Measurements from ENCODE around the gene POU2AF1. TPM values are rescaled to one million over a fixed set of nuclear protein-coding genes. Genes with fewer than 3 reads are reported as not detected.

The POU2AF1 gene
- total and polyA plus RNA-seq, 2 donors (not counting 1 experiment from before 2014, with no cell fraction given) = 0.17 TPM; not detected in 1

DNA sequence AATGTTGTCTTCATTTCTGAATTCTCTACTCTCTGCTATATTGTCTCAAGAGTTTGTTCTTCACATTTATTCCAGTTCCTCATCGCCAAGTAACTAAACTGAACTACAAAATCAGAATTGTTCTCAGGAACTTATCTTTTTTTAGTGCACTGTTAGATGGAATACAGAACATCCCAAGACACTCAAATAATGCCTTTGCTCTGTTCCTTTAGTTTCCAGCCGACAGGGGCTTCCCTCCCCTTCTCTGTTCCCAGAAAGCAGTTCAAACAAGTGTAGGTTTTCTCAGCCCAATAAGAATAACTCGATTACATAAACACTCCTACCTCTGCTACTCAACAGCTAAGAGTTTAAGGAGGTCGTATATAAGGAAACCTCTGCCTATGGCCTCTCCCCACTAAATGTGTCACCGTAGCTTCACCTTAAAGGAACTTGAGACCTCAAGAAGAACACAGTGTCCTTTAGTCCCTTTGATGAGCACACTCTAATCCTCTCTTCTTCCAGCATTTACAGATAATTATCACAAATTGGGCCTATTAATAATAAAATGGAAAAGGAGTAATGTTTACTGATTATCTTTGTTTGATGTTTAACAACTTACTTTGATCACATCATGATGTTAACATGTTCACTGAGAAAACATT is 73.8 kb downstream of the POU2AF1 start:
- no peaks in the 10 kb centered on the region for H3K9me3 ChIP-seq (ENCODE audit: control insufficient read depth, insufficient read depth, low read depth, low read length)
- H3K4me2 ChIP-seq (ENCODE audit: extremely low read depth, insufficient read depth, low read length) = no peak overlapping the region
- H4K20me1 ChIP-seq (ENCODE audit: control insufficient read depth, extremely low read depth, insufficient read depth, low read length) = no peaks in the 10 kb centered on the region
- TF ChIP-seq EZH2 (IDR thresholded peaks at IDR 0.05; ENCODE audit: low read length, missing control alignments) = no peak
- TF ChIP-seq, protein P1, sequence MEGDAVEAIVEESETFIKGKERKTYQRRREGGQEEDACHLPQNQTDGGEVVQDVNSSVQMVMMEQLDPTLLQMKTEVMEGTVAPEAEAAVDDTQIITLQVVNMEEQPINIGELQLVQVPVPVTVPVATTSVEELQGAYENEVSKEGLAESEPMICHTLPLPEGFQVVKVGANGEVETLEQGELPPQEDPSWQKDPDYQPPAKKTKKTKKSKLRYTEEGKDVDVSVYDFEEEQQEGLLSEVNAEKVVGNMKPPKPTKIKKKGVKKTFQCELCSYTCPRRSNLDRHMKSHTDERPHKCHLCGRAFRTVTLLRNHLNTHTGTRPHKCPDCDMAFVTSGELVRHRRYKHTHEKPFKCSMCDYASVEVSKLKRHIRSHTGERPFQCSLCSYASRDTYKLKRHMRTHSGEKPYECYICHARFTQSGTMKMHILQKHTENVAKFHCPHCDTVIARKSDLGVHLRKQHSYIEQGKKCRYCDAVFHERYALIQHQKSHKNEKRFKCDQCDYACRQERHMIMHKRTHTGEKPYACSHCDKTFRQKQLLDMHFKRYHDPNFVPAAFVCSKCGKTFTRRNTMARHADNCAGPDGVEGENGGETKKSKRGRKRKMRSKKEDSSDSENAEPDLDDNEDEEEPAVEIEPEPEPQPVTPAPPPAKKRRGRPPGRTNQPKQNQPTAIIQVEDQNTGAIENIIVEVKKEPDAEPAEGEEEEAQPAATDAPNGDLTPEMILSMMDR (conservative IDR thresholded peaks at IDR 0.05 in 1 of 2, IDR thresholded peaks at IDR 0.05 in 1 of 2; ENCODE audit: low read depth in 1 of 2, low read length in 2 of 2) = no peak
- H3K27ac ChIP-seq (ENCODE audit: insufficient read depth, low read length) = no peak overlapping the region
- H2AFZ ChIP-seq (ENCODE audit: low read length) = no peak overlapping the region
- peaks cover 22% of the 10 kb centered on the region for H3K27me3 ChIP-seq (ENCODE audit: control insufficient read depth, insufficient read depth, low read length)
- DNase-seq (ENCODE audit: low read depth in 2 of 2) = no peak
- no peak overlapping the region for H3K4me3 ChIP-seq (replicated peaks in 1 of 4; ENCODE audit: control extremely low read depth in 1 of 4, insufficient read depth in 1 of 4, low read depth in 3 of 4, low read length in 4 of 4)
- H3K9ac ChIP-seq (ENCODE audit: insufficient read depth, low read length) = no peak overlapping the region
- no peaks in the 10 kb centered on the region for H3K79me2 ChIP-seq (ENCODE audit: control insufficient read depth, insufficient read depth, low read length)
- no peaks in the 10 kb centered on the region for H3K36me3 ChIP-seq (ENCODE audit: control insufficient read depth, insufficient read depth, low read length)
- H3K4me1 ChIP-seq (ENCODE audit: control insufficient read depth, extremely low read depth, insufficient read depth, low read length) = no peaks in the 10 kb centered on the region

DNA sequence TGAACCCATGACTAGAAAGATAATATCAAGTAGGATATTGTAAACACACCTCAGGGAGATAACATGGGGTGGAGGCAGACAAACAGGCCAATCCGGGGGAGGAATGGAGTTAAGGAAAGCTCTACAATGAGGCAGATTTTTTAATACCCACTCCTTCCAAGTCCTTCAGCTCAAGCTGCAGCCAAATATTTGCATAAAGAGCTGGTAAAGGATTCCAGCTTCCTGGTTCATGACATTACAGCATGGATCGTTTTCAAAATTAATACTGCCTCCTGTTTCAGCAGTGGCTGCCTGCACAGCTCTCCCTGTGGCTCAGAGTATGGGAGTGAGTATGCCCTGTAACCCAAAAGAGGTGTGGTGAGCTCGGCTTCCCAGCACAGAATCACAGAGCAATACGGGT is 75.6 kb downstream of the POU2AF1 start:
- peak in 1 of 2 donors; percentile 9 for DNase-seq (ENCODE audit: low read depth in 2 of 2)
- no peak for TF ChIP-seq EZH2 (IDR thresholded peaks at IDR 0.05; ENCODE audit: low read length, missing control alignments)
- TF ChIP-seq, protein P1 (conservative IDR thresholded peaks at IDR 0.05 in 1 of 2, IDR thresholded peaks at IDR 0.05 in 1 of 2; ENCODE audit: low read depth in 1 of 2, low read length in 2 of 2) = no peak
- no peaks in the 10 kb centered on the region for H4K20me1 ChIP-seq (ENCODE audit: control insufficient read depth, extremely low read depth, insufficient read depth, low read length)
- no peak overlapping the region for H3K27ac ChIP-seq (ENCODE audit: insufficient read depth, low read length)
- no peak overlapping the region for H3K4me3 ChIP-seq (replicated peaks in 1 of 4; ENCODE audit: control extremely low read depth in 1 of 4, insufficient read depth in 1 of 4, low read depth in 3 of 4, low read length in 4 of 4)
- no peaks in the 10 kb centered on the region for H3K9me3 ChIP-seq (ENCODE audit: control insufficient read depth, insufficient read depth, low read depth, low read length)
- no peaks in the 10 kb centered on the region for H3K4me1 ChIP-seq (ENCODE audit: control insufficient read depth, extremely low read depth, insufficient read depth, low read length)
- no peak overlapping the region for H2AFZ ChIP-seq (ENCODE audit: low read length)
- H3K4me2 ChIP-seq (ENCODE audit: extremely low read depth, insufficient read depth, low read length) = no peak overlapping the region
- peaks cover 18% of the 10 kb centered on the region for H3K27me3 ChIP-seq (ENCODE audit: control insufficient read depth, insufficient read depth, low read length)
- no peak overlapping the region for H3K9ac ChIP-seq (ENCODE audit: insufficient read depth, low read length)
- no peaks in the 10 kb centered on the region for H3K79me2 ChIP-seq (ENCODE audit: control insufficient read depth, insufficient read depth, low read length)
- no peaks in the 10 kb centered on the region for H3K36me3 ChIP-seq (ENCODE audit: control insufficient read depth, insufficient read depth, low read length)

- Histone ChIP-seq H3K9ac (ENCODE audit: insufficient read depth, low read length) (no peak overlapping the region), H3K27me3 (ENCODE audit: control insufficient read depth, insufficient read depth, low read length) (peaks cover 13% of the 10 kb centered on the region), H3K79me2 (ENCODE audit: control insufficient read depth, insufficient read depth, low read length) (no peaks in the 10 kb centered on the region), H3K36me3 (ENCODE audit: control insufficient read depth, insufficient read depth, low read length) (no peaks in the 10 kb centered on the region), H3K9me3 (ENCODE audit: control insufficient read depth, insufficient read depth, low read depth, low read length) (no peaks in the 10 kb centered on the region), H3K4me2 (ENCODE audit: extremely low read depth, insufficient read depth, low read length) (no peak overlapping the region), H3K4me1 (ENCODE audit: control insufficient read depth, extremely low read depth, insufficient read depth, low read length) (no peaks in the 10 kb centered on the region), H2AFZ (ENCODE audit: low read length) (no peak overlapping the region), H3K27ac (ENCODE audit: insufficient read depth, low read length) (no peak overlapping the region), H3K4me3 (replicated peaks in 1 of 4; ENCODE audit: control extremely low read depth in 1 of 4, insufficient read depth in 1 of 4, low read depth in 3 of 4, low read length in 4 of 4) (no peak overlapping the region), H4K20me1 (ENCODE audit: control insufficient read depth, extremely low read depth, insufficient read depth, low read length) (no peaks in the 10 kb centered on the region)
- no peak for DNase-seq (ENCODE audit: low read depth in 2 of 2)
- TF ChIP-seq, protein P1 (conservative IDR thresholded peaks at IDR 0.05 in 1 of 2, IDR thresholded peaks at IDR 0.05 in 1 of 2; ENCODE audit: low read depth in 1 of 2, low read length in 2 of 2) = no peak
- TF ChIP-seq EZH2 (IDR thresholded peaks at IDR 0.05; ENCODE audit: low read length, missing control alignments) = no peak
Measured at GRCh38 chr11:111302298-111302697, 76.8 kb downstream of the POU2AF1 start.

Other genes with a start within 250 kb of the POU2AF1 start
- gene POU2AF2, start 133.6 kb downstream of the POU2AF1 start, total RNA-seq = not detected in 2 replicates
- not detected in 2 replicates for gene POU2AF2, start 133.6 kb downstream of the POU2AF1 start, polyA plus RNA-seq
- 0.17 and 0.26 TPM in 2 replicates for gene POU2AF3, start 80.7 kb downstream of the POU2AF1 start, total RNA-seq
- gene POU2AF3, start 80.7 kb downstream of the POU2AF1 start, polyA plus RNA-seq = 0.07 TPM in 1 of 2 replicates, not detected in the other
- gene BTG4, start 133.1 kb upstream of the POU2AF1 start, total RNA-seq = under 0.01 and 0.33 TPM in 2 replicates
- gene BTG4, start 133.1 kb upstream of the POU2AF1 start, polyA plus RNA-seq = 0.08 and 0.09 TPM in 2 replicates
- gene HOATZ, start 135.5 kb upstream of the POU2AF1 start, total RNA-seq = not detected in 2 replicates
- gene HOATZ, start 135.5 kb upstream of the POU2AF1 start, polyA plus RNA-seq = not detected in 2 replicates
- gene LAYN, start 161.4 kb upstream of the POU2AF1 start, total RNA-seq = 55.7 and 117 TPM in 2 replicates
- 94.0 and 140 TPM in 2 replicates for gene LAYN, start 161.4 kb upstream of the POU2AF1 start, polyA plus RNA-seq
- 11.0 and 16.3 TPM in 2 replicates for gene SIK2, start 223.2 kb upstream of the POU2AF1 start, total RNA-seq
- 19.3 and 20.1 TPM in 2 replicates for gene SIK2, start 223.2 kb upstream of the POU2AF1 start, polyA plus RNA-seq